NB4 (cell line): ENCODE results near the gene RGS16.

Source experiments
- DNase-seq: peaks from one replicate; pipeline ENCODE4 v3.0.0; 2010; ENCODE audit warnings: low read depth
- H3K4me3 ChIP-seq: one replicate; pipeline ENCODE4 v1.5.1; 2011; ENCODE audit warnings: mild to moderate bottlenecking, low read depth, low read length, moderate library complexity
- CTCF ChIP-seq: IDR thresholded peaks from one replicate; pipeline ENCODE4 v1.5.1; 2012; ENCODE audit warnings: low read depth, low read length
- MAX ChIP-seq: IDR thresholded peaks from 2 replicates; pipeline ENCODE4 v1.6.1; 2011; ENCODE audit warnings: low read depth, low read length
- MYC ChIP-seq: IDR thresholded peaks from 2 replicates; pipeline ENCODE4 v1.6.1; 2011; ENCODE audit warnings: low read depth, low read length
- POLR2A ChIP-seq: IDR thresholded peaks from 2 replicates; pipeline ENCODE4 v1.6.1; 2011; ENCODE audit warnings: mild to moderate bottlenecking; ENCODE audit not compliant: insufficient read length; ENCODE audit errors: extremely low read depth

RGS16 gene

GRCh38 chr1:182608845-182609610 is 4.8 kb upstream of the RGS16 start:
- H3K4me3 ChIP-seq = no peak overlapping the region
- no peak for TF ChIP-seq MAX
- no peak for TF ChIP-seq MYC
- no peak for TF ChIP-seq POLR2A
- no peak for TF ChIP-seq CTCF
- no peak for DNase-seq

GRCh38 chr1:182608236-182608635 is 4.0 kb upstream of the RGS16 start:
- DNase-seq = no peak
- H3K4me3 ChIP-seq = no peak overlapping the region
- TF ChIP-seq MYC (no peak), MAX (no peak), CTCF (no peak)

- TF ChIP-seq MAX (no peak), CTCF (no peak), MYC (no peak), POLR2A (no peak)
- DNase-seq = no peak
- no peak overlapping the region for H3K4me3 ChIP-seq
Measured at GRCh38 chr1:182607566-182607965, 3.4 kb upstream of the RGS16 start.

GRCh38 chr1:182603646-182604174 is 479 bp downstream of the RGS16 start:
- no peak for DNase-seq
- no peak for TF ChIP-seq MAX
- TF ChIP-seq MYC = no peak
- TF ChIP-seq CTCF = no peak
- no peak for TF ChIP-seq POLR2A
- peak overlapping the region; percentile 95 for H3K4me3 ChIP-seq

GRCh38 chr1:182602935-182603645 is 1.1 kb downstream of the RGS16 start:
- TF ChIP-seq CTCF (no peak), MAX (no peak), MYC (no peak), POLR2A (no peak)
- peak overlapping the region; percentile 95 for H3K4me3 ChIP-seq
- peak; percentile 61 for DNase-seq
